Hematopoietic multipotent progenitor cell treated with erythropoietin and hydrocortisone succinate and interleukin-3 and kit ligand, for 8 days (in vitro differentiated cells): ENCODE measurements around the gene CEP128.

Experiments
- DNase-seq: peaks from one replicate; pipeline ENCODE4 v3.0.0-alpha.2; 2015

CEP128 gene

DNA sequence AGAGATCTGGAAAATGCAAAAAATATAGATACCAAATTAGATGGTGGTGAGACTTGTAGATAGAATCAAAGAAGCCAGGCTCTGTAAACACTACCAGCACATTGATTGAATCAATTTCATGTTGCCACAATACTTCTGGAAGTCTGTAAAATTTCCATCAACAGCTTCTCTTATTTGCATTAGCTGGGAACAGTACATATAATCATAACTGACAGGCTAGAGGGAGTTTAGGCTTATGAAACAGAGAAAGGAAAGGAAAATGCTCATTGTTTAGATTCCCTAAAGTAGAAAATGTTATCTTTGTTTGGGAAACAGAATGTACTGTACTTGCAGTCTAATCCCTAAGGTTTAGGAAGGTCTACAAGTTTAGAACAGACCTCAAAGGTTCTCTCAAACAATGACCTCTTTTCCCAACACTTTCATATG is 335.2 kb downstream of the CEP128 start:
- no peak for DNase-seq

DNA sequence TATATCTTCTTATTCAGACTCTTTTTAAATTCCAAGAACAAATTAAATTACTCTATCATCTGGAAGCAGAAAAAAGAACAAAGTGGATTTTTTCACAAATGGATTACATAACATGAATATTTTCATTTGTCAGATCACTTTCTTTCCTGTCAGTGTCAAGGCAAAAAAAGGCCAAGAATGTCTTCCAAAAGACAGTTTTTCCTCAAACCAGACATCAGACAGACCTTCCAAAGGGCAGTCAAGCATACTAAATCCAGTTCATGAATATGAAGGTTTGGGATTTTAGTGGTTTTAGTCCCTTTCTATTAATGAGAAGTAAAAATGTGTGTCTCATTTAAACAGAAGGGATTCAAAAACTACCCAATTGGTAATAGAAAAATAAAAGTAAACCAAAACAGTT is 336.0 kb downstream of the CEP128 start:
- DNase-seq: no peak

DNA sequence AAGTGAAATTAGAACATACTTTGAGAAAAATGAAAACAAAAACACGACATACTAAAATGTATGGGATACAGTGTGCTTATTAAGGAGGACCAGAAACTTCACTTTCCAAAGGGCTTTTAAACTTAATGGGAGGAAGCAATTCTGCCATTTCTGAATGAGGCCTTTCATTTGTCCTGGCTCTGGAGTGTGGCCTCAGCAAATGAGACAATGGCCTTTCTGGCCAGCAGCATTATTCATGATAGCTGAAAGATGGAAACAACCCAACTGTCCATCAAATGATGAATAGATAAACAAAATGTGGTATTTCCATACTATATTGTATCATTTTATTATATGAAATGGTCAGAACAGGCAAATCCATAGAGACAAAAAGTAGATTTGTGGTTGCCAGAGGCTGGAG is 338.6 kb downstream of the CEP128 start:
- DNase-seq: no peak

DNA sequence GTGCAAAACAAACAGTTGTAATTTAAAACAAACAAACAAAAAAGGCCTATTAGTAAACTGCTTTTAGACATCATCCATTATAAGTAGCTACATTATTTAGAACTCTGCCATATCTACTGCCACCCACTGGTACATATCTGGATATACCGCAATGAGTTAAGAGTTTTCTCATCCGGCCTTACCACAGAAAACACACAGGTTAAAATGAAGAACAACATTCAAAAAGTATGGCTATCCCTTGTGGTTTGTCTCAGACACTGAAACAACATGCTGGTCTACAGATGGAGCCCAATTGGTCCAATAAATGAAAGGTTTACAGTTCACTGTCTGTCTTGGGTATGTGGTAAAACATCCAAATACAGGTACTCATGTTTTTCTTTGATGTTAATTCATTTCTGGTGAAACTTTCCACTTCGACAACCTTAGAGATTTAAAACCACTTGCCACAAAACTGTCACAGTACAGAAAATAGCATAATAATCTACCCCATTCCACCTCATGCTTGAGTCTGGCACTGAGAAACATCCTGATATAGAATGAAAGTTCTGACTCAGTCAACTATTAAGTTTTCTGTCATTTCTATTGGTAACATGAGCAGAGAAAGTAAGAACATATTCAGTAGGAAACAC is 354.3 kb downstream of the CEP128 start:
- DNase-seq: peak; percentile 52

DNA sequence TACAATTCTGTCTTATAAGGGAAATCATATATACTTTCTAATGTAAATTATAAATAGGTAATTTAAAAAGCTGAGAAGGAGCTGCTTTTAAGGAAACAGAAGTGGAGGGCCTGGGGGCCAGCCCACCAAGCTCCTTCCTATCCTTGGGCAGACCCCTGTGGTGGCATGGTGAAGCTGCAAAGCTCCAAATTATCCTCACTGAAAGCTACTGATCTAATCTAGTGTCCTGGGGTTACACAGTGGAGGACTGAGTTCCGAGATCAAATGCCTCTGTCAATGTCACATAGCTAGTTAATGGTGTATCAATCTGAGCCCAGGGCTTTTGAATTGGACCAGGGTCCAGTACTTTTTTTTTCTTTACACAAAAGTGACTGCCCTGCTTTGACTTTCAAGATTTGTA is 355.4 kb downstream of the CEP128 start:
- DNase-seq: no peak

DNA sequence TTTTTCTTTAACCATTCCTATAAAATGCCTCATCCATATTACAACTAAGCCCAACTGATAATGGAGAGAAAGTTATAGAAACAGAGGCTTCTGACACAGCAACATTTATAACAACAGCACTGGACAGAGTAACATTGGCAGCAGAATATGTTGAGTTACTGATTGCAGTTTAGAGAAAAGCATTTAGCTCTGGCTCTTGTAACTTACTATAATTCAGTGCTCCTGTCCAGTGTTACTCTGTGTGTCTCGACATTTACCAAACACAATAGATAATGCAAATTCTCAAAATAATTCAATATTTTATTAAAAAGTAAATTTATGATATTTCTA is 356.1 kb downstream of the CEP128 start:
- DNase-seq: no peak

DNA sequence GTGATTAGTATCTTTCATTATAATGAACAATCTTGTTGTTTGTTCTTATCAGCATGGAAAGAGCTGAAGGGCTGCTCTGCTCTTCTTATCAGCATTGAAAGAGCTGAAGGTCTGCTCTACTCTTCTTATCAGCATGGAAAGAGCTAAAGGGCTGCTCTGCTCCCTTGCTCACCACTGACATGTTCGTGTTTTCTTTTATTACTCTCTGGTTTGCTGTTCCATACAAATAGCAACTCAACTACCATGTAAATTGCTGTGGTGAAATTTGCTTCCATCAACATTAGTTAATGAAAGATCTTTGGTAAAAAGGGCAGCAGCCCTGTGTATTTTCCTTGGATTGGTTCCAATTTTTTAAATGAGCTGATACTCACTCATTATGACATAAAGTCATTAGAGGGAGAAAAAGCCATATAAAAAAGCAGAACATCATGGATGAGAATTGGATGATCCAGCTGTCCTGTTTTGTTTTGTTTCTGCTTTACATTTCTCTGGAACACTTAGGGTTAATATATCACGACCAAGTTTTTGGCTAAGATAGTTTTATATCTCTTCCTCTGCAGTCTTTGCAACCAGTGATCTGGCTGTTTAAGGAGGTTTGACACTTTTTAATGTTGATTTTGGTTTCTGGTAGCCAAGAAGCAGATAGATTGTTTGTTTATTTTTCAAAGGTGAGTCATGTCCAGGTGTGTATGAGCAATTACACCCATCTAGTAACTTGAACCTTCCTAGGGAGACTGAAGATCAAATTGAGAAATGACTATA is 356.6 kb downstream of the CEP128 start:
- peak; percentile 39 for DNase-seq

DNA sequence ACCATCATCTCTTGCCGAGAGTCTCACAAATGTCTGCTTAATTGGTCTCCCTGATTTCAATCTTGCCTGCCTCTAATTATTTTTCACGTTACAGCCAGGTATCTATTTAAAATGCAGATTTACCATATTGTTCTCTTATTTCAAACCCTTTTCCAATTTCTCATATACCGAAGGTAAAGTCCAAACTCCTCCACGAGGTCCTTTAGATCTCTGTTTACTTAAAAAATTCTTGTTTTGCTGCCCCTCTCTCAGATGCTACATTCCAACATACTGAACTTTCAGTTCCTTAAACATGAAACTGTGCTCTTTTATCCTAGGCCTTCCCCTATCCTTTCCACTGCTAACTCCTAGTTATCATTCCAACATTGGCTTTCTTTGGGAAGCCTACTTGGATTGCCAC is 363.9 kb downstream of the CEP128 start:
- no peak for DNase-seq

DNA sequence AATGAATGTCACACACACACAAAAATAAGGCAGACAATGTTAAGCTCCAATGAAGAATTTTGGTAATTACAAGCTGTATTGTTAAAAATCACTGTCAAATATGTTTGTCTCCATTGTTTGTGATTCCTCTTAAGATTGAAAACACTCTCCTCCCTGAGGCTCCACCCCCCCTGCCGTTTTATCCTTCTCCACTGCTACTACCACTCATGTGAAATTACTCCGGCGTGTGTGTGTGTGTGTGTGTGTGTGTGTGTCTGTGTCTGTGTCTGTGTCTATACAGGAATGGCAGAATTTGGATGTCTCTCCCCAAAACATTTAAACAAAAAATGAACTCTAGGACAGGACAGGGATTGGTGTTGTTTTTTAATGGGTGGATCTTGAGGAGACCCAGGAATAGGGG is 365.1 kb downstream of the CEP128 start:
- no peak for DNase-seq

DNA sequence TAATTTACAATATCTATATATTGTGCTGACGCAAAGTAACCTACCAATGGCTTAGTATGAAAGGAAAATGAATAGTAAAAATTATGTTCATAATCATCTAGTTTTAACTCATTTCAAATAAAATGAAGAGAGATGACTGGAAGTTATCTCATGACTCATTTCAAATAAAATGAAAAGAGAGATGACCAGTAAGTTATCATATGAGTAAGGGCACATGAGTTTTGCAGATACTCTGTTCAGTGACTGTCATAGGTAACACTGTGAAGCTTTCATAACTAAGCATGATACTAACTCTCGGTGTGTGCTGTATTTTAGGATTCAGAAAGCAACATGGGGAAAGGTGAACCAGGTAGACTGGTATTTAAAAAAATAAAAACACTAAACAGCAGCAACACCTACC is 365.8 kb downstream of the CEP128 start:
- no peak for DNase-seq

DNA sequence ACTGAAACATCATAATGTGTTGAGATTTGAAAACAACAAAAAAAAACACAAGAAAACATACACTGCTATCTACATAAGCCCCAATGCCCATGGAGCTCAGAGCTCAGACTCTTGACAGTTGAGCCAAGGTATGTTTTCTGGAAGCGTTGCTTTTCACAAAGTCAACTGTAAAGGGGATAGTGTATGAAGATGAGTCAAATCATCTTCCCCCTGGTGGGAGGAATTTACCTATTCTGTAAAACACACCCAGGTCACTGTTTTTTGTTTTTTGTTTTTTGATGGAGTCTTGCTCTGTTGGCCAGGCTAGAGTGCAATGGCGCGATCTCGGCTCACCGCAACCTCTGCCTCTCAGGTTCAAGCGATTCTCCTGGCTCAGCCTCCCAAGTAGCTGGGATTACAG is 368.9 kb downstream of the CEP128 start:
- no peak for DNase-seq

DNA sequence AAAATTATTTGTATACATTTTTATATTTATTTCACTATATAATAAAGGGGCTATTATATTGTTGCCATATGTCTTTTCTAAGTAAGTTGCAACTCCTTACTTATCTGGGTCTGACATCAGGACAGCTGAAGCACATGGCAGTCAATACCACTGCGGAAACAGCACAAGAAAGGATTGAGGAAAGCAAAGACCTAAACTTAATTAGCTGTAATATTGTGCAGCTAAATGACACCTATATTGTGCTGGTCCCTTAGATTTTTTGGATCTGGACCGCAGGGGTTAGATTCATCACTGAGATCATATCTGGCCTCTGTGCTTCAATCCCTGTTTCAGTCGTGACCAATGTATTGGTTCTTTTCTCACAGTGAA is 370.6 kb downstream of the CEP128 start:
- no peak for DNase-seq

DNA sequence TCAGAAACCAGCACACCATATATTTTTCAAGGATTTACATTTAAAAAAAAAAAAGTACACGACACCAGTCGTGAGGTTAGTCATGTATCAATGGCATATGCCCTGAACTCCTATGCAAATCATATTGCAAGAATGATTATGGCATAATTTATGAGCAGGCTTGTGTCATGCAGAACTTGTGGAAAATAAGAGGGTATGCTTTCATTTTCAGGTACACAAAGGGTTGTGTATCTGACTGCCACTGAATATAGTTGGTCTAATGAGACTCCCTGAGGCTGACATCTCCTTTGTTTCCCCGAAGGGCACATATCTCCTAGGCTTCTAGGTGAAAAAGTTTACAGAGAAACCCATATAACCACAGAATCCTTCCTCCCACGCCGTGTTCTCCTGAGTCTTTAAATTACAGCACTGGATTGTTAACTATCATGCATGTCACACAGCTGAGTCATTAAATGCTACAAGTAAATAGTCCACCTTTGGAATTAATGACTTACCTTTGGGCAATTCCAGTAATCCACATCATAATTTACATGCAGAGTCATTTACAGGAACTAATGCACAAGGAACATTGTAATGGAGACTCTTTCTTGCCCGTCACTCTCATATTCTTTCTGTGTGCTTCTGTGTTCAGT is 373.5 kb downstream of the CEP128 start:
- no peak for DNase-seq

DNA sequence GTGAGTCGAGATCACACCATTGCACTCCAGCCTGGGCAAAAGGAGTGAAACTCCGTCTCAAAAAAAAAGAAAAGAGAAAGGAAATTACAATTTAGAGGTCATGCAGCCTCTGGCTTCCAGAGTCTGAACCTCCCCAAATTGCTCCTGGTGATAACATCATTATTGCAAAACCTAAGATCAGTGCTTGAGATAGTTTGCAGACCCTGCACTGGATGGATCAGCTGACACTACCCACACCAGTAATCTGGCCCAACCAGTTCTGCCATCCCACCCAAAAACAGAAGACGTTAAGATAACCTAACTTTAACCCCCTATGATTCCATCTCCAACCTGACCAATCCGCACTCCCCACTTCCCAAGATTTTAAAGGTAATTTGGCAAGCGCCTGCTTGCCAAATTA is 376.5 kb downstream of the CEP128 start:
- no peak for DNase-seq

DNA sequence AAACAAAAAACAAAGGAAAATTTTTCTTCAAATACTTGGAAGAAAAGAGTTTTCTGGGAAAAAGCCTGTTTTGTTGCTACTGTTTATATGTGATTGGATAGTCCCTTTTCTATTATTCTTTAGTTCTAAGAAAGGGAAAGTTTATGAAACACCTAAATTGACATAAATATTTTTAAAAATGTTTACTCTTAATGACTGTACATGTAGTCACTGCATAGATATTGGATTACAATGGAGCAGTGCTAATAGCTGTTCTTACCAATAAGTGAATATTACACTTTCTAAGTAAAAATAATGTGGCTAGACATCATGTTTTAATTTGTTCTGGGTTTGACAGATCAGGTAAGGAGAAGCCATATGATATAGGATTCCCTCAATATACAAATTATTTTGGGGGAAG is 377.5 kb downstream of the CEP128 start:
- DNase-seq: no peak

DNA sequence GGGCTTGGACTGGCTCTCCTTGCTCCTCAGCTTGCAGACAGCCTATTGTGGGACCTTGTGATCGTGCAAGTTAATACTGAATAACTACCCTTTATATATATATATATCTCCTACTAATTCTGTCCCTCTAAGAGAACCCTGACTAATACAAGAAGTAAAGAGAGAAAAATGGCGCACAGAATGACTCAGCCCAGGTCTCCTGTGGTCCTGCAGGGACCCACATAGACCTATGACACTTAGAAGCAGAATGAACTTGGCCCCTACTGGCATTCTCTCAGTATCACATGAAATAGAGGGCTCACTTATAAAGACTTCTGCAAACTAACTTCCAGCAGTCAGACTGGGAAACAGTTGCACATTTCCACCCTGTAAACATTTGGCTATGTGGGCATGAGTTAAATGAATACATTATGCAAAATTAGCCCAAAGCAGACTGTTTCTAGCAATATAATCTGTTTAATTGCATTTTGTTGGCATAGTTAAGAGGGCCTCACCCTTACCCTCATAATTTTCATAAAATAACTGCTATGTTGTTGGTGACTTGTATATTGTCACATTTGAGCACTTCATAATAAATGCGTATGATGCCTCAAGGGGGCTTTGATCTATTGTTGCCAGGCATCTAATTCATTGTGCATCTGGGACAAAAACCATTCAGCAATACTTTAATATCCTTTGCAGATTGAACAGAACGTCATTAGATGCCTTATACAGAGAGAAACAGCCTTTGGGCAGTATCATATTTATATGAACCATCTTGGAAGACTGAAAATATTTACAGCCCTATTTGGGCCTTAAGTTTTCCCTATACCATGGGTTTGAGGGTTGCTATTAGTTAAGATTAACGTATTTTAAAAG is 380.5 kb downstream of the CEP128 start:
- DNase-seq: no peak

DNA sequence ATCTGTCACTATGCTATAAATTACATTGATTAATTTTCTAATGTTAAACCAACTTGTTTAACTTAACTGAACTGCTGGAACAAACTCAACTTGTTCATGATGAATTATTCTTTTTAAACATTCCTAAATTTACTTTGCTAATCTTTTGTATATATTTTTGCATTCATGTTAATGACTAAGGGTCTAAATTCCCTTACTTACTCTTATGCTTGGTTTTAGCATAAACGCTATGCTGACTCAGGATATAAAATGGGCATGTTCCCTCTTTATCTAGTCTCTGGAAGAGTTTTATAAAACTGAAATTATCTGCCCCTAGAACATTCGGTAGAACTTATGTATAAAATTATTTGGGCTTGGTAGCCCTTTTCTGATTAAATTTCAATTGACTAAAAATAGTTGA is 387.4 kb downstream of the CEP128 start:
- no peak for DNase-seq

DNA sequence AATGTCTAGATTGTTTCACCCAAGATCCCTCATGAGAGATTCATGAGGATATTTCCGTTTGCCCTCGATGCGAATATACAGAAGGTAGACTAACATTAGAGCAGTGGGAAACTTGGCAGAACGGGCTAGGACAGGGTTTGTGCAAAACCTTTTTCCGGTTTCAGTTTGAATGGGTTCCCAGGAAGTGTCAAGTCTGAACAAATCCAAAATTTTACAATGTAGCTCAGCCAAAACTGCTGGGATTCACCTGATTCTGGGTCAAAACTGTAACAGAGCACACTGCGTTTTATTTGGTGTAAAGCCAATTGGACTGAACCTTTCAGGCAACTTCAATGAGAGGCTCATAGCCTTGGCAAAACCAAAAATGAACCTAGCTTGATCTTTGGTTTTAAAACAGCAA is 392.4 kb downstream of the CEP128 start:
- DNase-seq: no peak

DNA sequence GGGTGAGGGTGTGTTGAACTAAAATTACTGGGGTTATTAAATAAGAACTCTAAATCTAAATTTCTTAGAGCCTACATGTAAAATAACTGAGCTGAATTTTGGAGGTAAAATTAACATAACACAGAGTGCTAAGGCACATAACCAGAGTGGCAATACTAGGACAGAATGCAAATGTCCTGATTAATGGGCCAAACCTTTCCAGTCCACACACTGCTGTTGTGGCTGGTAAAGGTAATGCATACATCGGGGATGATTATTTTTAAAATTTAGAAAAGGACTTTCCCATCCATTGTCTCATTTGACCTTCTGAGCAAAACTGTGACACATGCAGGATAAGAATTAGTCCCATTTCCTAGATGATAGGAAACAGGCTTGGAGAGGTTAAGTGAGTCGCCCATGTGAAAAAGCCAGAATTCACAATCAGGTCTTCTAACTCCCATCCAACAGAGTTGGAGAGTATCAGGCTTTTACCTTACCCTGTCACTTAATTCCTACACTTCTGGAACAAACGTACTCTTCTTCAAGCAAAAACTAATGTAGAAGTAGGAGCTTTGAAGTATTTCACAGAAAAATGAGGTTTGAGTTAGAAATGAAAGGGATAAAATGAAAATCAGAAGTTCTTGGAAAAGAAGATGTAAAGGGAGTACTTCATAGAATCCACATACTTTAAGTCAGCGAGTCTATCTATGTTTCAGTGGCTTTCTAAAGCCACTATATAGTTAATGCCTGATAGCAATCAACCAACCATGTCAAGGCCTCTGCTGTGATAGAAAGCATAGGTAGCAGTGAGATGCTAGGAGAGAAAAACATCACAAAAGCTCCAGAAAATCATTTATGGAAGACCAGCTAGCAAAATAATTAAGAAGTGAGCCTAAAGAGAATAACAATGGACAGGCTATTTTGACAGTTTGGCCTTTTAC is 395.3 kb downstream of the CEP128 start:
- DNase-seq: no peak

DNA sequence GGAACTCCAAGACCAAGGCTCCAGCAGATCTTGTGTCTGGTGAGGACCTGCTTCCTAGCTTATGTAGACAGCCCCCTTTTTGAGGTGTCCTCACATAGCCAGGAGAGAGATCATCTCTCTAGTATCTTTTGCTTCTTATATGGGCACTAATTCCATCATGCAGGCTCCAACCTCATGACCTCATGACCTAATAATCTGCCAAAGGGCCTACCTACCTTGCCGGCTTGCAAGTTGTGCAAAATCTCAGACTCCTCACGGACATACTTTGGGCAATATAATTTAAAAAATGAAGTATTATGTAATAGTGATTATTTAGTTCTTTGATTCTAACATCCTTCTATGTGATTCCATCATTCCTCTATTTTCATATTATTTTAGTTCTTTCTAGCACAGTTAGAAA is 397.2 kb downstream of the CEP128 start:
- DNase-seq: no peak

DNA sequence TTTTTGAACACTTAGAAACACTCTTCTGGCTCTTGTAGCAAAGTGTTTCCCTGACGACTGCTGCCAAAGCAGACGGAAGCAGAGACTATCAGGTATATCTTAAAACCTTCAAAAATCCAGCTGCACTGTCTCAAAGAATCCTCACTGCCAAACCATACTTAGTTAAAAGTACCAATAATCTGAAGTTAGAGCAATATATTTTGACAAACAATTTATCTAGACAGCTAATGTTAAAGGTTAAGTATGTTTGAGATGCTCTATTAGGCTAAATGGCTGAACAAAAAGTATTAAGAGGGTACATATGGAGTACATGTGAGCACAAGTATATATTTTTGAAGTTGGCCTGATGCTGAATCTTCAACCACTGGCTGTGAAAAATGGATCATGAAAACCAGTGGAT is 398.3 kb downstream of the CEP128 start:
- DNase-seq: no peak

DNA sequence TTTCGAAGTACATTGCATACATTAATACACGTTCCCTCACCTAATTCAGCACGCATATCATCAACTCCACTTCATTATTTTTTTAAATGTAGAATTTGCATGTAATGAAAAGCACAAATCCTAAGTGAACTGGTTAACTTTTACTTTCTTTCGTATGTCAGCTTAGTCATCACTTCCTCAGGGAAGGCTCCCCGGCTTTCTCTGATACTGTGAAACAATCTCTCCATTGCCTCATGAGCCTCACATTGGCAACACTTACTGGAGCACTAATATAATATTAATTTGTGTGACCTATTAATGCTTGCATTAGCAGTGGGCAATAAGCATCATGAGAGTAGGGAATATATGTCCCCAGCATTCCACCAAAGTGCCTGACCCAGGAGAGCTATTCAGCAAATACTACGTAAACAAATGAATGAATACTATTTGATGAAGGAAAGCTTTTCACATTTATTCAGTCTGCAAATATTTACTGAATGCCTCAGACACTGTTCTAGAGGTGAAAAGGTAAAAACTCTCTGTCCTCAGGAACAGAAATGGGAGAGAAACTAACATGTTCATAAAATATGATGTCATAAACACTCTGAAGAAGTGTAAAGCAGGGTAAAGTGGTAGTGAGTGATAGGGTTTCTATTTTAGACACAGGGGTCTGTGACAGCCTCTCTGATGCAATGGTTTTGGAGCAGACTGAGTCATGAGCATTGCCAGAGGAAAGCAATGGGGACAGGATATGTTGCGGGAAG is 402.7 kb downstream of the CEP128 start:
- no peak for DNase-seq
